Smooth muscle cell (in vitro differentiated cells): ENCODE data around the gene CD36. TPM values are rescaled to one million over a fixed set of nuclear protein-coding genes. Genes with fewer than 3 reads are reported as not detected.
A peak's percentile ranks its signal among the peaks of the same experiment; 100 is the strongest.

Experiments
- DNase-seq: peaks from one replicate; lab custom pipeline; 2025; ENCODE audit not compliant: unreplicated experiment; lab: John Stamatoyannopoulos, UW
- H2AFZ ChIP-seq: fragments of 200-600 bp; sonication (generic); 2 replicates; pipeline ENCODE4 v1.6.0; 2016; ENCODE audit warnings: antibody characterized with exemption, low read depth, mild to moderate bottlenecking
- H3F3A ChIP-seq: fragments of 200-600 bp; sonication (generic); 2 replicates; pipeline ENCODE4 v1.6.0; 2017; ENCODE audit warnings: antibody characterized with exemption, low read depth
- H3K27ac ChIP-seq: fragments of 200-600 bp; sonication (generic); 2 replicates; pipeline ENCODE4 v1.5.1; 2016; ENCODE audit warnings: low read depth, mild to moderate bottlenecking
- H3K27me3 ChIP-seq: fragments of 200-600 bp; sonication (generic); 2 replicates; pipeline ENCODE4 v1.6.1; 2016; ENCODE audit warnings: low read depth, mild to moderate bottlenecking
- H3K36me3 ChIP-seq: fragments of 200-600 bp; sonication (generic); 2 replicates; pipeline ENCODE4 v1.5.1; 2016; ENCODE audit warnings: low read depth
- H3K4me1 ChIP-seq: fragments of 200-600 bp; sonication (generic); 2 replicates; pipeline ENCODE4 v1.5.1; 2016; ENCODE audit warnings: low read depth
- H3K4me2 ChIP-seq: fragments of 200-600 bp; sonication (generic); 2 replicates; pipeline ENCODE4 v1.6.0; 2016; ENCODE audit warnings: mild to moderate bottlenecking
- H3K4me3 ChIP-seq: fragments of 200-600 bp; sonication (generic); 2 replicates; pipeline ENCODE4 v1.5.1; 2016; ENCODE audit warnings: mild to moderate bottlenecking
- H3K79me2 ChIP-seq: fragments of 200-600 bp; sonication (generic); 2 replicates; pipeline ENCODE4 v1.6.0; 2016; ENCODE audit warnings: low read depth, mild to moderate bottlenecking
- H3K9ac ChIP-seq: fragments of 200-600 bp; sonication (generic); 2 replicates; pipeline ENCODE4 v1.6.0; 2016; ENCODE audit warnings: low read depth
- H3K9me3 ChIP-seq: fragments of 200-600 bp; sonication (generic); replicated peaks from 2 replicates; pipeline ENCODE4 v1.5.1; 2016; ENCODE audit warnings: low read depth
- H4K20me1 ChIP-seq: fragments of 200-600 bp; sonication (generic); 2 replicates; pipeline ENCODE4 v1.6.0; 2016; ENCODE audit warnings: low read depth
- CTCF ChIP-seq: fragments of 200-600 bp; sonication (generic); IDR thresholded peaks from 2 replicates; pipeline ENCODE4 v1.5.1; 2017; ENCODE audit warnings: borderline replicate concordance, mild to moderate bottlenecking, antibody characterized with exemption; ENCODE audit not compliant: insufficient read depth, poor library complexity, severe bottlenecking
- WGBS: methylation state at CpG from one replicate; pipeline ENCODE4 v1.1.7; 2016; ENCODE audit warnings: low lambda C conversion rate; 5-methylcytosine and 5-hydroxymethylcytosine counted together
- polyA plus RNA-seq: library from polyadenylated mRNA; unstranded; fragments of >200 nt; fragmentation: Nextera tagmentation; extraction: Ambion mirVana; gene quantifications from 2 replicates; pipeline ENCODE4 v1.2.1, GENCODE V29; 2016
- total RNA-seq: library from RNA; depleted of rRNA; stranded (reverse); fragments of >200 nt; gene quantifications from 2 replicates; pipeline ENCODE4 v1.2.3, GENCODE V29; 2014

Gene CD36
- total and polyA plus RNA-seq, 2 experiments from 2014 or later, result 0.64 to 2.8 TPM

GRCh38 chr7:80636709-80637108 lies 1.7 kb upstream of the CD36 start:
- H4K20me1 ChIP-seq, result no peaks in the 10 kb centered on the region
- H3K9me3 ChIP-seq, result peaks cover 4% of the 10 kb centered on the region
- H3K4me2 ChIP-seq, result no peak overlapping the region
- 100% methylated on average over 1 of the region's 1 CpG for WGBS
- no peak for DNase-seq
- no peak for TF ChIP-seq CTCF
- no peaks in the 10 kb centered on the region for H3K79me2 ChIP-seq
- no peak overlapping the region for H3K27ac ChIP-seq
- H3K9ac ChIP-seq, result no peak overlapping the region
- no peak overlapping the region for H3K4me3 ChIP-seq
- peaks cover 4% of the 10 kb centered on the region for H3F3A ChIP-seq
- H3K4me1 ChIP-seq, result peaks cover 4% of the 10 kb centered on the region
- H2AFZ ChIP-seq, result peak overlapping the region; percentile 26
- no peaks in the 10 kb centered on the region for H3K36me3 ChIP-seq
- no peaks in the 10 kb centered on the region for H3K27me3 ChIP-seq

GRCh38 chr7:80637454-80637853 lies 988 bp upstream of the CD36 start:
- Histone ChIP-seq H3K4me2 (no peak overlapping the region), H3K36me3 (no peaks in the 10 kb centered on the region), H3F3A (peaks cover 4% of the 10 kb centered on the region), H3K9ac (no peak overlapping the region), H4K20me1 (no peaks in the 10 kb centered on the region), H3K4me3 (no peak overlapping the region), H3K27ac (no peak overlapping the region), H3K79me2 (no peaks in the 10 kb centered on the region), H2AFZ (no peak overlapping the region), H3K27me3 (no peaks in the 10 kb centered on the region), H3K4me1 (peaks cover 4% of the 10 kb centered on the region), H3K9me3 (peaks cover 4% of the 10 kb centered on the region)
- TF ChIP-seq CTCF, result no peak
- WGBS, result 74% methylated on average over 2 of the region's 2 CpGs
- no peak for DNase-seq

- H4K20me1 ChIP-seq, result no peaks in the 10 kb centered on the region
- peaks cover 4% of the 10 kb centered on the region for H3F3A ChIP-seq
- no peak overlapping the region for H3K27ac ChIP-seq
- no peaks in the 10 kb centered on the region for H3K27me3 ChIP-seq
- H3K9me3 ChIP-seq, result peaks cover 4% of the 10 kb centered on the region
- no peak for TF ChIP-seq CTCF
- H3K79me2 ChIP-seq, result no peaks in the 10 kb centered on the region
- H3K9ac ChIP-seq, result no peak overlapping the region
- H3K4me3 ChIP-seq, result no peak overlapping the region
- no peak overlapping the region for H3K4me2 ChIP-seq
- no peaks in the 10 kb centered on the region for H3K36me3 ChIP-seq
- no peak overlapping the region for H2AFZ ChIP-seq
- DNase-seq, result no peak
- H3K4me1 ChIP-seq, result peaks cover 4% of the 10 kb centered on the region
Observed at GRCh38 chr7:80639011-80639410, 569 bp downstream of the CD36 start.

- TF ChIP-seq CTCF, result no peak
- H3K4me3 ChIP-seq, result no peak overlapping the region
- peak overlapping the region; percentile 69 for H3K27ac ChIP-seq
- no peak overlapping the region for H3K9ac ChIP-seq
- H4K20me1 ChIP-seq, result no peaks in the 10 kb centered on the region
- H3K9me3 ChIP-seq, result peaks cover 4% of the 10 kb centered on the region
- peaks cover 4% of the 10 kb centered on the region for H3K4me1 ChIP-seq
- no peaks in the 10 kb centered on the region for H3K27me3 ChIP-seq
- H3F3A ChIP-seq, result peaks cover 4% of the 10 kb centered on the region
- 19% methylated on average over 1 of the region's 1 CpG for WGBS
- no peaks in the 10 kb centered on the region for H3K79me2 ChIP-seq
- no peaks in the 10 kb centered on the region for H3K36me3 ChIP-seq
- peak overlapping the region; percentile 56 for H3K4me2 ChIP-seq
- DNase-seq, result no peak
- no peak overlapping the region for H2AFZ ChIP-seq
Observed at GRCh38 chr7:80640846-80641245, 2.4 kb downstream of the CD36 start.
